Mucosa of descending colon (tissue), 3 donors: ENCODE measurements around the gene DHRS7B. TPM values are rescaled to one million over a fixed set of nuclear protein-coding genes. Genes with fewer than 3 reads are reported as not detected.
"Not testable (repeated sequence)": the region's sequence is repeated elsewhere in the genome, so short reads cannot be mapped to it uniquely, and the experiment has no call there.

Source experiments
- ATAC-seq: fragments of 200-7000 bp; cut with Tn5 transposase; one replicate; pipeline ENCODE4 v1.9.1; 2020; ENCODE audit warnings: mild to moderate bottlenecking, moderate library complexity
- DNase-seq, 3 donors: peaks; one replicate each; pipeline ENCODE4 v3.0.0-alpha.2; 2020
- H3K36me3 ChIP-seq: fragments of 200-600 bp; one replicate; pipeline ENCODE4 v1.8.0; 2021; ENCODE audit warnings: low read depth, mild to moderate bottlenecking
- H3K4me1 ChIP-seq: fragments of 200-600 bp; one replicate; pipeline ENCODE4 v1.8.0; 2021; ENCODE audit warnings: low read depth, mild to moderate bottlenecking
- H3K4me3 ChIP-seq: fragments of 200-600 bp; one replicate; pipeline ENCODE4 v1.8.0; 2021; ENCODE audit warnings: mild to moderate bottlenecking
- H3K9me3 ChIP-seq: fragments of 200-600 bp; one replicate; pipeline ENCODE4 v1.8.0; 2021; ENCODE audit warnings: mild to moderate bottlenecking
- intact Hi-C, 2 donors: fragments of 100-400 bp; cut with DNase I in 1 of 2; cut with micrococcal nuclease in 1 of 2; formaldehyde crosslinking; loops; one replicate each; pipeline versions ENCODE4 v1.11.0 to v1.11.1; 2022; cut with DNase I, micrococcal nuclease
- total RNA-seq, 3 donors: library from RNA; stranded (reverse); fragmentation: NEBNext Ultra II Directional in 2 of 3; extraction: Animal tissue kit (Norgen Biotek cat#: 25700) in 2 of 3; gene quantifications; one replicate each; pipeline versions ENCODE4 v1.2.1 to v1.2.4, GENCODE V29; 2021 to 2023
- TF ChIP-seq, protein P1 (sequence below): fragments of 200-600 bp; IDR thresholded peaks from one replicate; pipeline ENCODE4 v1.8.0; 2022; ENCODE audit warnings: antibody characterized with exemption, mild to moderate bottlenecking
- donor health status: DM: no; HTN: no; CAD: no; lungs with moderate emphysema.
- donor health status: DM: no; HTN: no; CAD: no.
- donor health status: DM: no; HTN: yes; CAD: no.

The DHRS7B gene
- total RNA-seq, 3 donors from 2014 or later: 21.9 to 34.0 (median 30.2) TPM

DNA sequence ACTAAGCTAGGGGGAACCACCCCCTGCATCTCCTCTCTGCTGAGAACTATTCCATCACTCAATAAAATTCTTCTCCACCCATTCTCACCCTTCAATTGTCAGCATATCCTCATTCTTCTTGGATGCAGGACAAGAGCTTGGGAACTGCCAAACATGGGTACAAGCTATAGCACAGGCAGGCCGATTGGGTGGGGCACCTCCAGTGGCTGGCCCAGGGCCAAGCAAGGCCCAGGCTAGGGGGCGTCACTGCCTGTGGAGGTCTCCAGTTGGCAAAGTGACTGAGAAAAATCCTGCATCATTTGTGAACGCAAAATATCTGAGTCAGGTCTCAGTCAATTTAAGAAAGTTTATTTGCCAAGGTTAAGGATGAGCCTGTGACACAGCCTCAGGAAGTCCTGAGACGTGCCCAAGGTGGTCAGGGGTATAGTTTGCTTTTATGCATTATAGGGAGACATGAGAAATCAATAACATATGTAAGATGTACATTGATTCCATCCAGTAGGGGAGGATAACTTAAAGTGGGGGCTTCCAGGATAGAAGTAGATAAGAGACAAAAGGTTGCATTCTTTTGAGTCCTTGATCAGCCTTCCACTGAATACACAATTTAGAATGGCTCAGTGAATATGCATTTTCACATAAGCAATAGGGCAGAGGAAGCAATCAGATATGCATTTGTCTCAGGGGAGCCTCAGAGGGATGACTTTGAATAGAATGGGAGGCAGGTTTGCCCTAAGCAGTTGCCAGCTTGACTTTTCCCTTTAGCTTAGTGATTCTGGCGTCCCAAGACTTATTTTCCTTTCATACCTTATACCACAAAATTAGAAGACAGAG lies 21.5 kb upstream of the DHRS7B start:
- DNase-seq: no peak
- no peak overlapping the region for H3K4me3 ChIP-seq
- H3K36me3 ChIP-seq: no peaks in the 10 kb centered on the region
- intact Hi-C loops: no loop called here
- H3K9me3 ChIP-seq: no peaks in the 10 kb centered on the region
- TF ChIP-seq, protein P1, sequence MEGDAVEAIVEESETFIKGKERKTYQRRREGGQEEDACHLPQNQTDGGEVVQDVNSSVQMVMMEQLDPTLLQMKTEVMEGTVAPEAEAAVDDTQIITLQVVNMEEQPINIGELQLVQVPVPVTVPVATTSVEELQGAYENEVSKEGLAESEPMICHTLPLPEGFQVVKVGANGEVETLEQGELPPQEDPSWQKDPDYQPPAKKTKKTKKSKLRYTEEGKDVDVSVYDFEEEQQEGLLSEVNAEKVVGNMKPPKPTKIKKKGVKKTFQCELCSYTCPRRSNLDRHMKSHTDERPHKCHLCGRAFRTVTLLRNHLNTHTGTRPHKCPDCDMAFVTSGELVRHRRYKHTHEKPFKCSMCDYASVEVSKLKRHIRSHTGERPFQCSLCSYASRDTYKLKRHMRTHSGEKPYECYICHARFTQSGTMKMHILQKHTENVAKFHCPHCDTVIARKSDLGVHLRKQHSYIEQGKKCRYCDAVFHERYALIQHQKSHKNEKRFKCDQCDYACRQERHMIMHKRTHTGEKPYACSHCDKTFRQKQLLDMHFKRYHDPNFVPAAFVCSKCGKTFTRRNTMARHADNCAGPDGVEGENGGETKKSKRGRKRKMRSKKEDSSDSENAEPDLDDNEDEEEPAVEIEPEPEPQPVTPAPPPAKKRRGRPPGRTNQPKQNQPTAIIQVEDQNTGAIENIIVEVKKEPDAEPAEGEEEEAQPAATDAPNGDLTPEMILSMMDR: no peak
- H3K4me1 ChIP-seq: no peaks in the 10 kb centered on the region
- ATAC-seq: no peak

DNA sequence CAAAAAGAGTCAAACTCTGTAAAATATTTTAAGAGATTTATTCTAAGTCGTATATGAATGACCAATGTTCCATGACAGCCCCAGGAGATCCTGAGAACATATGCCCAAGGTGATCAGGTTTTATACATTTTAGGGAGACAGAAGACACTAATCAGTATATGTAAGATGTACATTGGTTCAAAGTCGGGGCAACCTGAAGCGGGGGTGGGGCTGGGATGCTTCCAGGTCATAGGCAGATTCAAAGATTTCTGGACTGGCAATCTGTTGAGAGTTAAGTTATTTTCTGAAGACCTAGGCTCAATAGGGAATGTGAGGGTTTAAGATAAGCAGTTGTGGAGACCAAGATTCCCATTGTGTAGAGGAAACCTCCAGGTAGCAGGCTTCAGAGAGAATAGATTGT lies 20.4 kb upstream of the DHRS7B start:
- no peak for ATAC-seq
- intact Hi-C loops: no loop called here
- H3K36me3 ChIP-seq: no peaks in the 10 kb centered on the region
- no peak for DNase-seq
- TF ChIP-seq, protein P1: no peak
- H3K4me1 ChIP-seq: no peaks in the 10 kb centered on the region
- H3K4me3 ChIP-seq: no peak overlapping the region
- no peaks in the 10 kb centered on the region for H3K9me3 ChIP-seq

DNA sequence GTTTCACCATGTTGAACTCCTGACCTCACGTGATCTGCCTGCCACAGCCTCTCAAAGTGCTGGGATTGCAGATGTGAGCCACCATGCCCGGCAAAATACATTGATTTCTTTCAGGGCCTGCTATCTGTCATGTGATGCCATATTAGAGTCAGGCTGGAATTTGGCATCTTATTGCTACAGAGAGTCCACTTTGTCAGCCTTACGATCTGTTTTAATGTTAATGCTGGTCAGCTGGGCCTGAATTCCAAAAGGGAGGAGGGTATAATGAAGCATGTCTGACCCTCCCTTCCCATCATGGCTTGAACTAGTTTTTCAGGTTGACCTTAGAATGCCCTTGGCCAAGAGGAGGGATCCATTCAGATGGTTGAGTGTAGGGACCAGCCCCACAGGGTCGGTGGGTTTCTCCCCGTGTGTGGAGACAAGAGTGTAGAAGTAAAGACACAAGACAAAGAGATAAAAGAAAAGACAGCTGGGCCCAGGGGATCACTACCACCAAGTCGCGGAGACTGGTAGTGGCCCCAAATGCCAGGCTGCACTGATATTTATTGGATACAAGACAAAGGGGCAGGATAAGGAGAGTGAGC lies 19.6 kb upstream of the DHRS7B start:
- H3K9me3 ChIP-seq, H3K36me3 ChIP-seq, DNase-seq, H3K4me1 ChIP-seq, intact Hi-C loops, H3K4me3 ChIP-seq, ATAC-seq: not testable (repeated sequence)

DNA sequence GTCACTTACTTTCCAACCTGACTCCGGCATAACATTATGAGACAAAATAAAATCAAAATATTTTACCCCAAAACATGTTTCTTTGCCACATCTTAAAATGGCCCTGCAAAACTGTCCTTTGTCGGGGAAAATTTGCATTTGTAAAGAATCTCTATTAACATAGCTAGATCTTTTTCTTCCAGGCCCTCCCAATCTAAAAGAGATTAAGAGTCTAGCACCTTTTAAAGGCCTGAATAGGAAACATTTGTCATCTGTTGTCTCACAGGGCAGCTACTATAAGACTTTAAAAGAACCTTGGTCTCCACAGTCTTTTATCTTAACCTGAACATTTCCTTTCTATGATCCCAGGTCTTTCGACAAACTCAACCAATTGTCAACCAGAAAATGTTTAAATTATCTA lies 18.1 kb upstream of the DHRS7B start:
- no peaks in the 10 kb centered on the region for H3K4me1 ChIP-seq
- H3K36me3 ChIP-seq: no peaks in the 10 kb centered on the region
- H3K4me3 ChIP-seq: no peak overlapping the region
- ATAC-seq (no peak), DNase-seq (no peak)
- TF ChIP-seq, protein P1: no peak
- intact Hi-C loops: no loop called here
- no peaks in the 10 kb centered on the region for H3K9me3 ChIP-seq

DNA sequence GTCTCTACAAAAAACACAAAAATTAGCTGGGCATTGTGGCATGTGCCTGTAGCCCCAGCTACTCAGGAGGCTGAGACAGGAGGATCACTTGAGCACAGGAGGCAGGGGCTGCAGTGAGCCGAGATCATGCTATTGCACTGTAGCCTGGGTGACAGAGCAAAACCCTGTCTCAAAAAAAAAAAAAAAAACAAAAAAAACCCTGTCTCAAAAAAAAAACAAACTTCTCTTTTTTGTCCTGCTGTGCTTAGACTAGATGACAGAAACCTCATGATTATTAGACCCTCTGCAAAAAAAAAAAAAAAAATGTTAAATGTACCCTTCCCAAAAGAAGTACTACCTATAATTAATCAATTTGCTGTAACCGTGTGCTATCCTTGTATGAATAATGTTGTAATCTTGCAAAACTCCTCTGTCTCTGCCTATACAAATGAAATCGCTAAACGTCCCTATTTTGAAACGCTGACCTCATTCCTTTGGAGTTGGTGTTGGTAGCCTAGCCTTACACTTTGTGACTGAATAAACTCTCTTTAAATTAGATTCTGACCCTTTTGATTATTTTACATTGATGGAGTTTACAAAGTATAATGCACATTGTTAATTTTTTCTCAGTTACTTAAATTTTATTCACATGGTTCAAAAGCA lies 13.6 kb upstream of the DHRS7B start:
- Histone ChIP-seq H3K4me1 (no peaks in the 10 kb centered on the region), H3K36me3 (no peaks in the 10 kb centered on the region), H3K4me3 (no peak overlapping the region), H3K9me3 (no peaks in the 10 kb centered on the region)
- ATAC-seq (no peak), DNase-seq (no peak)
- TF ChIP-seq, protein P1: no peak
- intact Hi-C loops: no loop called here

DNA sequence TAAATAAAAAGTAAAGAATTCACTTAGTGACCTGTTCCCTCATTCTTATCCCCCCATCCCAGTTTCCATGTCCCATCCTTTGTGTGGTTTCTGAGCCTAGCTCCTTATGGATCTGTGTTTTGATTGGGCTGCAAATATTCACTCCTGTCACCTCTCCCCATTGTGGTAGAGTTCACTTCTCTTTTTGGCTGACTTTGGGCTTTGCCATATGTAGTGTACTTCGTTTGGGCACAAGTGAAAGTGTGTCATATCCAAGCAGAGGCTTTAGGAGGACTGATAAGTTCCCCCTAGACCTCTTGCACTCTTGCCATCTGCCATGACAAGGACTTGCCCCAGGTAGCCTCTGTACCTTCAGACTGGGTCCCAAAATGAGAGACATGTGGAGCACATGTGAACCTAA lies 13.0 kb upstream of the DHRS7B start:
- intact Hi-C loops: no loop called here

DNA sequence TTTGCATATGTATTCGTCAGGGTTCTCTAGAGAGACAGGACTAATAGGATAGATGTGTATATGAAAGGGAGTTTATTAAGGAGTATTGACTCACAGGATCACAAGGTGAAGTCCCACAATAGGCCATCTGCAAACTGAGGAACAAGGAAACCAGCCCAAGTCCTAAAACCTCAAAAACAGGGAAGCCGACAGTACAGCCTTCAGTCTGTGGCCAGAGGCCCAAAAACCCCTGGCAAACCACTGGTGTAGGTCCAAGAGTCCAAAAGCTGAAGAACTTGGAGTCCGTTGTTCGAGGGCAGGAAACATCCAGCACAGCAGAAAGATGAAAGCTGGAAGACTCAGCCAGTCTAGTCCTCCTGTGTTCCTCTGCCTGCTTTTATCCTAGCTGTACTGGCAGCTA lies 12.0 kb upstream of the DHRS7B start:
- intact Hi-C loops, DNase-seq, H3K4me1 ChIP-seq, H3K4me3 ChIP-seq, H3K9me3 ChIP-seq, H3K36me3 ChIP-seq, ATAC-seq: not testable (repeated sequence)

More for the DNA sequence above, 13.0 kb upstream of the DHRS7B start:
- H3K4me1 ChIP-seq: no peaks in the 10 kb centered on the region
- no peak overlapping the region for H3K4me3 ChIP-seq
- no peaks in the 10 kb centered on the region for H3K9me3 ChIP-seq
- H3K36me3 ChIP-seq: no peaks in the 10 kb centered on the region
- DNase-seq (no peak), ATAC-seq (no peak)
- TF ChIP-seq, protein P1: no peak
